ENCODE data around the gene FAM131A.

The FAM131A gene

GRCh38 chr3:184388936-184389230, 51.5 kb downstream of the FAM131A start:
- in situ Hi-C loops (cut with MboI; ENCODE audit: low sequenced_read_pairs): loop anchor here (25.0 kb wide), 1 partner anchor 398 kb away; no protein-coding TSS in a partner anchor

GRCh38 chr3:184389384-184389783, 52.0 kb downstream of the FAM131A start:
- in situ Hi-C loops (cut with MboI; ENCODE audit: low sequenced_read_pairs): loop anchor here (25.0 kb wide), 1 partner anchor 398 kb away; no protein-coding TSS in a partner anchor

GRCh38 chr3:184389935-184390528, 52.6 kb downstream of the FAM131A start:
- in situ Hi-C loops (cut with MboI; ENCODE audit: low sequenced_read_pairs): loop anchor here (25.0 kb wide), 1 partner anchor 397 kb away; no protein-coding TSS in a partner anchor

GRCh38 chr3:184391266-184391665, 53.9 kb downstream of the FAM131A start:
- in situ Hi-C loops (cut with MboI; ENCODE audit: low sequenced_read_pairs): loop anchor here (25.0 kb wide), 1 partner anchor 396 kb away; no protein-coding TSS in a partner anchor

GRCh38 chr3:184395320-184395660, 57.9 kb downstream of the FAM131A start:
- in situ Hi-C loops (cut with MboI; ENCODE audit: low sequenced_read_pairs): loop anchor here (25.0 kb wide), 1 partner anchor 392 kb away; no protein-coding TSS in a partner anchor
